GM21576 (cell line): ENCODE results near the gene KBTBD4.
"Not testable (repeated sequence)": the region's sequence is repeated elsewhere in the genome, so short reads cannot be mapped to it uniquely, and the experiment has no call there.

ENCODE experiments used
- ATAC-seq: cut with Tn5 transposase; IDR thresholded peaks from one replicate; pipeline ENCODE4 v1.9.1; 2021; ENCODE audit warnings: mild to moderate bottlenecking, moderate library complexity; ENCODE audit not compliant: unreplicated experiment

KBTBD4 gene

DNA sequence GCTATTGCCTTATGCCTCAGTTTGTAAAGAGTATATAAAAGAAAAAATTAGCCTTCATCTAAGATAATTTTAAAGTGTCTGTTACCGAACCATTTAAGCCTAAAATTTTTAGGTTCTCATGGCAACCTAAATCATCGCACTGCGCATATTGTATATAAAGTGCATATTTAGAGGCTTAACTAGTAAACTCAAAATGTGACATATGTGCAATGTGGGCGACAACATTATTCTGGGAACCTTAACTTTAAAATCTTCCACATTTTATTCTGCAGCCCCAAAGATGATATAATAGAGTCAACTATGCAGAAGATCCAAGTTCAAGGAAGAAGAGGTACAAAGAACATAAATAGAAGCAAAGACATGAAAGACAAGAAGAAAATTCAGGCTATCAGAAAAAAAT, 48.8 kb downstream of the KBTBD4 start:
- ATAC-seq: no peak

DNA sequence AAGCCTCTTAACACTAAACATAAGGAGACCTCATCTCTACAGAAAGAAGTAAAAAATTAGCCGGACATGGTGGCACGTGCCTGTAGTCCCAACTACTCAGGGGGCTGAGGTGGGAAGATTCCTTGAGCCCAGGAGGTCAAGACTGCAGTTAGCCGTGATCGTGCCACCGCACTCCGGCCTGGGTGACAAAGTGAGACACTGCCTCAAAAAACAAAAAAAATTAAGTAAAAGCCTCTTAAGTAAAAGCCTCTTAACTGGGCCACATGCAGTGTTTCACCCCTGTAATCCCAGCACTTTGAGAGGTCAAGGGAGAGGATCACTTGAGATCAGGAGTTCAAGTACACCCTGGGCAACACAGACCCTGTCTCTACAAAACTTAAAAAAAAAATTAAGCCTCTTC, 51.6 kb downstream of the KBTBD4 start:
- ATAC-seq: no peak

DNA sequence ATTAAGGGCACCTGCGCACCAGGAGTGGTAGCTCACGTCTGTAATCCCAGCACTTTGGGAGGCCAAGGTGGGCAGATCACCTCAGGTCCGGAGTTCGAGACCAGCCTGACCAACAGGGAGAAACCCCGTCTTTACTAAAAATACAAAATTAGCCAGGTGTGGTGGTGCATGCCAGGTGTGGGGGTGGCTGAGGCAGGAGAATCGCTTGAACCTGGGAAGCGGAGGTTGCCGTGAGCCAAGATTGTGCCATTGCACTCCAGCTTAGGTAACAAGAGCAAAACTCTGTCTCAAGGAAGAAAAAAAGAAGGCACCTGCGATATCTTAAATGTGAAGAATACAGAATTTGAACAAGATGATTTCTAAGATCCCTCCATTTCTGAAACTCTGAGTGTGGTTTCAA, 52.7 kb downstream of the KBTBD4 start:
- ATAC-seq: not testable (repeated sequence)

DNA sequence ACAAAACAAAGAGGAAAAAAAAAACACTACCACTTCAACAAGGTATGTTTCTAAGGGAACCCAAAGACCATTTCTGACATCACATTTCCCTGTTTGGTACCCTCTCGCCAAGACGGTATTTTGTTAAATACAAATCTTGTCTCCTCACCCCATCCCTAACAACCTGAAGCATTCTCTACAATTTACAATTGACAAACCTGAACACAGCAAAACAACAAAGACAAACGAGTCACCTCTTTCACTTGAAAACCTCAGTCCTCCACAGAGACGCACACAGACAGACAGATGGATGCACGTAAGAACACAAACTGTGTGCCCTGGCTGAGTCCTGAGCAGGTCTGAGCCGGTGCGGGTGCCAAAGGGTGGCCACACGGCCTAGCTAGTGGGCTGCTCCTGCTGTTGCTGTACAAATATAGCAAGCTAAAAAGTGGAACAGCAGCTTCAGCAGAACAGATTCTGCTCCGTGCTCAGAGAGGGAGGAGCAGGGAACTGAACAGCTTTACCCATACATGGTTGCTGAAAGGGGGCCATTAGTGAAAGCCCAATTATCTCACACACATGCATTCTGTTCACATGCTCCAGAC, 54.4 kb downstream of the KBTBD4 start:
- ATAC-seq: no peak

DNA sequence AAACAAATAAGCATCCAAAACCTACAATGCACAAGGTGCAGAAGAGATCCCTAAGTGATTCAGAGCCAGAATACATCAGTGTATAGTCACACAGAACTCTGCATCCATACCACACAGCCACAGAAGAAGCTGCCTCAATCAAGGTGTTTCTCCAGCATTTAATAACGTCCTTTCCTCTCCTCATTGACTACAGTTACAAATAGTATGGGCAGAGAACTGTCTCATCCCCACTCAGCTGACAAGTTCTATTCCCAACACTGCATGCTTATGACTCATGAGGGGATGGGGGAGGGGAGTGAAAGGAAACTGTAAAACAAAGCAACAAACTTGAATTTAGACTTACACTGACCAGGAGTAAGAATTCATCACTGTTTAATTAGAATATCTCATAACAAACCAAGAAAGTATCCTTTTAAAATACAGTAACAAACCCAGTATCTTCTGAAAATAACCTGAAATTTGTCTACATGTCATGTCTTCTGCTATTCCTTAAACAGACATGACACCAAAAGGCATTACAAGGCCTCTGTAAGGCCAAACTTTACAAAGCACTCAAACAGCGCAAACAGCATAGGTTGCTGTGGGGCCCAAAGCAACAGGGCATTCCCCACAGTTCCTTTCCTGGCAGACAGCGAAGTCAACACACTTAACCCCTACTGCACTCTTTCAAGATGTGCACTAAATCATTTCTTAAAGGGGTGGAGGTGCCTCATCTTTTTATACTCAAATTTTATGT, 55.1 kb downstream of the KBTBD4 start:
- peak; percentile 56 for ATAC-seq
